K562 (cell line): ENCODE results near the gene PFN3. TPM values are rescaled to one million over a fixed set of nuclear protein-coding genes. Genes with fewer than 3 reads are reported as not detected.

Source experiments
- ATAC-seq: fragments of 200-7000 bp; cut with Tn5 transposase; 3 replicates; pipeline ENCODE4 v1.9.1; 2020; ENCODE audit warnings: moderate library complexity
- BruUV-seq: library from RNA; stranded (reverse); fragments of 400-500 nt; replicated peaks from 2 replicates; lab custom pipeline; 2021; lab: Mats Ljungman, UMichigan
- CTCF ChIA-PET: fragments of 300-600 bp; formaldehyde crosslinking; extraction: SDS; loops from one replicate; lab custom pipeline; 2021; ENCODE audit warnings: low intra/inter-chr PET ratio; lab: Yijun Ruan, JAX
- POLR2A ChIA-PET: fragments of 300-600, 350-650 bp; sonication (Branson Sonifier 250); formaldehyde crosslinking; extraction: SDS; loops from one replicate; lab custom pipeline; 2021; ENCODE audit warnings: antibody characterized with exemption, inconsistent platforms; lab: Yijun Ruan, JAX
- DNase-seq, 4 experiments: peaks; one replicate each; pipeline versions ENCODE4 v3.0.0 to v3.0.0-alpha.2; 2011 to 2018; ENCODE audit warnings: low spot score in 3 of 4, mixed read lengths in 3 of 4; ENCODE audit errors: extremely low read depth in 1 of 4
- FAIRE-seq: peaks from 2 replicates; lab custom pipeline; 2011; peaks lifted over from hg19 to GRCh38; lab: Jason Lieb, UNC
- H2AFZ ChIP-seq: 2 replicates; pipeline ENCODE4 v1.6.0; 2011; ENCODE audit warnings: low read depth, low read length, control low read depth, inconsistent platforms
- H3K27ac ChIP-seq: fragments of 200-600 bp; 3 replicates; pipeline ENCODE4 v1.8.0; 2011; ENCODE audit warnings: low read depth, mild to moderate bottlenecking, control low read depth, inconsistent platforms, low read length, moderate library complexity, mixed read lengths; ENCODE audit errors: extremely low read depth
- H3K27me3 ChIP-seq, 2 experiments: fragments of 300-600 bp in 1 of 2; 2 replicates in 1 of 2; 3 replicates in 1 of 2; pipeline versions ENCODE4 v1.6.0 to v1.8.0; 2011; ENCODE audit warnings: inconsistent platforms in 2 of 2, low read length in 2 of 2, mild to moderate bottlenecking in 1 of 2, mixed read lengths in 1 of 2, moderate library complexity in 1 of 2; ENCODE audit not compliant: control insufficient read depth in 2 of 2, insufficient read depth in 2 of 2
- H3K36me3 ChIP-seq: fragments of 300-600 bp; 3 replicates; pipeline ENCODE4 v1.8.0; 2011; ENCODE audit warnings: mild to moderate bottlenecking, low read length, inconsistent platforms; ENCODE audit not compliant: control insufficient read depth, insufficient read depth
- H3K4me1 ChIP-seq, 2 experiments: fragments of 200-600 bp in 1 of 2; replicated peaks in 1 of 2; 2 replicates in 1 of 2; 3 replicates in 1 of 2; pipeline versions ENCODE4 v1.5.1 to v1.8.0; 2011; ENCODE audit warnings: inconsistent platforms in 2 of 2, low read length in 2 of 2, mild to moderate bottlenecking in 1 of 2, mixed read lengths in 1 of 2, moderate library complexity in 1 of 2; ENCODE audit not compliant: control insufficient read depth in 2 of 2, insufficient read depth in 2 of 2
- H3K4me2 ChIP-seq: 2 replicates; pipeline ENCODE4 v1.6.1; 2011; ENCODE audit warnings: low read length, control low read depth, inconsistent platforms, mixed read lengths; ENCODE audit not compliant: insufficient read depth
- H3K4me3 ChIP-seq: fragments of 200-600 bp; sonication (generic), shearing (Covaris generic); 2 replicates; pipeline ENCODE4 v1.5.1; 2016; ENCODE audit warnings: control low read depth, inconsistent platforms
- H3K79me2 ChIP-seq: fragments of 200-600 bp; 3 replicates; pipeline ENCODE4 v1.8.0; 2011; ENCODE audit warnings: low read length, inconsistent platforms; ENCODE audit not compliant: control insufficient read depth, insufficient read depth
- H3K9ac ChIP-seq, 2 experiments: 2 replicates each; pipeline versions ENCODE4 v1.6.0 to v1.6.1; 2011; ENCODE audit warnings: low read depth in 2 of 2, low read length in 2 of 2, control low read depth in 1 of 2, inconsistent platforms in 1 of 2, mild to moderate bottlenecking in 1 of 2, mixed read lengths in 1 of 2; ENCODE audit not compliant: insufficient read depth in 1 of 2
- H3K9me1 ChIP-seq: one replicate; pipeline ENCODE4 v1.6.0; 2011; ENCODE audit warnings: inconsistent platforms, mild to moderate bottlenecking, low read length, moderate library complexity; ENCODE audit not compliant: control insufficient read depth, insufficient read depth
- H3K9me3 ChIP-seq: replicated peaks from 2 replicates; pipeline ENCODE4 v1.5.1; 2011; ENCODE audit warnings: low read depth, low read length, inconsistent platforms; ENCODE audit not compliant: control insufficient read depth, insufficient read depth
- H4K20me1 ChIP-seq: replicated peaks from 2 replicates; pipeline ENCODE4 v1.6.1; 2011; ENCODE audit warnings: low read length, inconsistent platforms, mixed read lengths; ENCODE audit not compliant: control insufficient read depth, insufficient read depth
- BCL6 ChIP-seq: fragments of 250-450 bp; sonication (Bioruptor Pico); IDR thresholded peaks from 2 replicates; pipeline ENCODE4 v1.4.0; 2020
- CBX8 ChIP-seq: fragments of 200-600 bp; sonication (generic); IDR thresholded peaks from 2 replicates; pipeline ENCODE4 v1.6.1; 2012; ENCODE audit warnings: borderline replicate concordance, mixed run types, low read depth, mild to moderate bottlenecking, moderate library complexity, mixed read lengths, low read length, control low read depth, inconsistent platforms; ENCODE audit not compliant: poor library complexity, severe bottlenecking; ENCODE audit errors: extremely low read depth
- DIDO1 ChIP-seq: fragments of 450-650 bp; IDR thresholded peaks from 2 replicates; pipeline ENCODE4 v1.6.1; 2016; ENCODE audit warnings: low read depth, missing biosample characterization, missing genetic modification characterization
- ETV5 ChIP-seq: sonication (generic); formaldehyde crosslinking; IDR thresholded peaks from 2 replicates; pipeline ENCODE4 v1.4.0; 2020; ENCODE audit warnings: low read depth, mild to moderate bottlenecking, missing genetic modification reagents
- FOXA1 ChIP-seq: fragments of 450-650 bp; IDR thresholded peaks from 2 replicates; pipeline ENCODE4 v1.6.1; 2016; ENCODE audit warnings: mild to moderate bottlenecking, borderline replicate concordance
- HDGF ChIP-seq: fragments of 450-650 bp; IDR thresholded peaks from 2 replicates; pipeline ENCODE4 v1.6.1; 2016
- KLF10 ChIP-seq: fragments of 250-450 bp; sonication (Bioruptor Pico); IDR thresholded peaks from 2 replicates; pipeline ENCODE4 v1.6.1; 2021; ENCODE audit warnings: matching md5 sums
- SAP30 ChIP-seq: fragments of 200-600 bp; sonication (generic); IDR thresholded peaks from 2 replicates; pipeline ENCODE4 v1.6.1; 2012; ENCODE audit warnings: borderline replicate concordance, low read depth, mild to moderate bottlenecking, moderate library complexity, low read length, control low read depth, inconsistent platforms; ENCODE audit not compliant: insufficient read depth, poor library complexity, severe bottlenecking
- WGBS: fragments of 100-300 bp; shearing (Covaris generic); methylation state at CpG from one replicate; pipeline ENCODE4 v1.1.6; 2016; ENCODE audit warnings: low coverage, mixed read lengths; ENCODE audit not compliant: insufficient coverage; ENCODE audit errors: missing lambda C conversion rate; 5-methylcytosine and 5-hydroxymethylcytosine counted together
- in situ Hi-C: fragments of 300-500 bp; cut with MboI; formaldehyde crosslinking; loops from 4 replicates; pipeline ENCODE4 v1.15.0; 2018; ENCODE audit warnings: inconsistent platforms, mixed read lengths
- intact Hi-C: fragments of 100-400 bp; cut with micrococcal nuclease; formaldehyde crosslinking; loops from 2 replicates; pipeline ENCODE4 v1.14.2; 2022
- polyA plus RNA-seq, 8 experiments: library from polyadenylated mRNA; depleted of rRNA in 4 of 8; stranded (reverse) in 5 of 8; unstranded in 3 of 8; fragments of >200 nt; fragmentation: Nextera tagmentation in 2 of 8; fragmentation: Illumina TruSeq in 1 of 8; extraction: Ambion mirVana in 2 of 8; extraction: Trizol in 1 of 8; gene quantifications; 2 replicates each; pipeline versions ENCODE4 v1.2.1 to v1.2.3, GENCODE V29; 2011 to 2014; ENCODE audit warnings: inconsistent platforms in 1 of 8, missing spikeins in 1 of 8
- total RNA-seq, 7 experiments: library from RNA; depleted of rRNA in 6 of 7; stranded (reverse); fragments of >200 nt in 6 of 7; fragmentation: Illumina TruSeq in 2 of 7; extraction: Trizol in 2 of 7; gene quantifications; 2 replicates each; pipeline versions ENCODE4 v1.2.1 to v1.2.3, GENCODE V29; 2011 to 2021; ENCODE audit warnings: low replicate concordance in 1 of 7
- TF ChIP-seq, protein P1 (sequence below): fragments of 200-800 bp; sonication (Bioruptor generic); IDR thresholded peaks from 2 replicates; pipeline ENCODE4 v1.6.1; 2016; ENCODE audit warnings: missing genetic modification characterization, missing compliant biosample characterization
- TF ChIP-seq, protein P2 (sequence below): fragments of 200-400 bp; formaldehyde crosslinking; IDR thresholded peaks from 2 replicates; pipeline ENCODE4 v1.6.1; 2017; ENCODE audit warnings: mild to moderate bottlenecking, low read depth, low read length, moderate library complexity
- TF ChIP-seq, protein P3 (sequence below), 2 experiments: fragments of 150-350 bp in 1 of 2; IDR thresholded peaks; 2 replicates each; pipeline ENCODE4 v1.6.1; 2012 to 2016; ENCODE audit warnings: low read depth in 2 of 2, low read length in 2 of 2, mild to moderate bottlenecking in 1 of 2, moderate library complexity in 1 of 2

The PFN3 gene
- total and polyA plus RNA-seq, 9 of the 15 experiments (the other 6 are each of a cell fraction or from before 2014, with no cell fraction given), result not detected

- intact Hi-C loops, result no loop called here
- peaks cover 15 to 37% of the 10 kb centered on the region in 2 experiments; a peak in 4 of 5 replicates for H3K4me1 ChIP-seq
- no peak for TF ChIP-seq ETV5
- TF ChIP-seq, protein P1, sequence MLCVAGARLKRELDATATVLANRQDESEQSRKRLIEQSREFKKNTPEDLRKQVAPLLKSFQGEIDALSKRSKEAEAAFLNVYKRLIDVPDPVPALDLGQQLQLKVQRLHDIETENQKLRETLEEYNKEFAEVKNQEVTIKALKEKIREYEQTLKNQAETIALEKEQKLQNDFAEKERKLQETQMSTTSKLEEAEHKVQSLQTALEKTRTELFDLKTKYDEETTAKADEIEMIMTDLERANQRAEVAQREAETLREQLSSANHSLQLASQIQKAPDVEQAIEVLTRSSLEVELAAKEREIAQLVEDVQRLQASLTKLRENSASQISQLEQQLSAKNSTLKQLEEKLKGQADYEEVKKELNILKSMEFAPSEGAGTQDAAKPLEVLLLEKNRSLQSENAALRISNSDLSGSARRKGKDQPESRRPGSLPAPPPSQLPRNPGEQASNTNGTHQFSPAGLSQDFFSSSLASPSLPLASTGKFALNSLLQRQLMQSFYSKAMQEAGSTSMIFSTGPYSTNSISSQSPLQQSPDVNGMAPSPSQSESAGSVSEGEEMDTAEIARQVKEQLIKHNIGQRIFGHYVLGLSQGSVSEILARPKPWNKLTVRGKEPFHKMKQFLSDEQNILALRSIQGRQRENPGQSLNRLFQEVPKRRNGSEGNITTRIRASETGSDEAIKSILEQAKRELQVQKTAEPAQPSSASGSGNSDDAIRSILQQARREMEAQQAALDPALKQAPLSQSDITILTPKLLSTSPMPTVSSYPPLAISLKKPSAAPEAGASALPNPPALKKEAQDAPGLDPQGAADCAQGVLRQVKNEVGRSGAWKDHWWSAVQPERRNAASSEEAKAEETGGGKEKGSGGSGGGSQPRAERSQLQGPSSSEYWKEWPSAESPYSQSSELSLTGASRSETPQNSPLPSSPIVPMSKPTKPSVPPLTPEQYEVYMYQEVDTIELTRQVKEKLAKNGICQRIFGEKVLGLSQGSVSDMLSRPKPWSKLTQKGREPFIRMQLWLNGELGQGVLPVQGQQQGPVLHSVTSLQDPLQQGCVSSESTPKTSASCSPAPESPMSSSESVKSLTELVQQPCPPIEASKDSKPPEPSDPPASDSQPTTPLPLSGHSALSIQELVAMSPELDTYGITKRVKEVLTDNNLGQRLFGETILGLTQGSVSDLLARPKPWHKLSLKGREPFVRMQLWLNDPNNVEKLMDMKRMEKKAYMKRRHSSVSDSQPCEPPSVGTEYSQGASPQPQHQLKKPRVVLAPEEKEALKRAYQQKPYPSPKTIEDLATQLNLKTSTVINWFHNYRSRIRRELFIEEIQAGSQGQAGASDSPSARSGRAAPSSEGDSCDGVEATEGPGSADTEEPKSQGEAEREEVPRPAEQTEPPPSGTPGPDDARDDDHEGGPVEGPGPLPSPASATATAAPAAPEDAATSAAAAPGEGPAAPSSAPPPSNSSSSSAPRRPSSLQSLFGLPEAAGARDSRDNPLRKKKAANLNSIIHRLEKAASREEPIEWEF (CRISPR knock-in tag), result no peak
- TF ChIP-seq, protein P2, sequence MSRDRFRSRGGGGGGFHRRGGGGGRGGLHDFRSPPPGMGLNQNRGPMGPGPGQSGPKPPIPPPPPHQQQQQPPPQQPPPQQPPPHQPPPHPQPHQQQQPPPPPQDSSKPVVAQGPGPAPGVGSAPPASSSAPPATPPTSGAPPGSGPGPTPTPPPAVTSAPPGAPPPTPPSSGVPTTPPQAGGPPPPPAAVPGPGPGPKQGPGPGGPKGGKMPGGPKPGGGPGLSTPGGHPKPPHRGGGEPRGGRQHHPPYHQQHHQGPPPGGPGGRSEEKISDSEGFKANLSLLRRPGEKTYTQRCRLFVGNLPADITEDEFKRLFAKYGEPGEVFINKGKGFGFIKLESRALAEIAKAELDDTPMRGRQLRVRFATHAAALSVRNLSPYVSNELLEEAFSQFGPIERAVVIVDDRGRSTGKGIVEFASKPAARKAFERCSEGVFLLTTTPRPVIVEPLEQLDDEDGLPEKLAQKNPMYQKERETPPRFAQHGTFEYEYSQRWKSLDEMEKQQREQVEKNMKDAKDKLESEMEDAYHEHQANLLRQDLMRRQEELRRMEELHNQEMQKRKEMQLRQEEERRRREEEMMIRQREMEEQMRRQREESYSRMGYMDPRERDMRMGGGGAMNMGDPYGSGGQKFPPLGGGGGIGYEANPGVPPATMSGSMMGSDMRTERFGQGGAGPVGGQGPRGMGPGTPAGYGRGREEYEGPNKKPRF, result no peak
- TF ChIP-seq DIDO1 (tag), result no peak
- TF ChIP-seq KLF10, result no peak
- no peak for TF ChIP-seq HDGF
- TF ChIP-seq BCL6, result no peak
- TF ChIP-seq FOXA1, result no peak
- TF ChIP-seq SAP30, result no peak
- no peak for TF ChIP-seq CBX8
- TF ChIP-seq, protein P3, sequence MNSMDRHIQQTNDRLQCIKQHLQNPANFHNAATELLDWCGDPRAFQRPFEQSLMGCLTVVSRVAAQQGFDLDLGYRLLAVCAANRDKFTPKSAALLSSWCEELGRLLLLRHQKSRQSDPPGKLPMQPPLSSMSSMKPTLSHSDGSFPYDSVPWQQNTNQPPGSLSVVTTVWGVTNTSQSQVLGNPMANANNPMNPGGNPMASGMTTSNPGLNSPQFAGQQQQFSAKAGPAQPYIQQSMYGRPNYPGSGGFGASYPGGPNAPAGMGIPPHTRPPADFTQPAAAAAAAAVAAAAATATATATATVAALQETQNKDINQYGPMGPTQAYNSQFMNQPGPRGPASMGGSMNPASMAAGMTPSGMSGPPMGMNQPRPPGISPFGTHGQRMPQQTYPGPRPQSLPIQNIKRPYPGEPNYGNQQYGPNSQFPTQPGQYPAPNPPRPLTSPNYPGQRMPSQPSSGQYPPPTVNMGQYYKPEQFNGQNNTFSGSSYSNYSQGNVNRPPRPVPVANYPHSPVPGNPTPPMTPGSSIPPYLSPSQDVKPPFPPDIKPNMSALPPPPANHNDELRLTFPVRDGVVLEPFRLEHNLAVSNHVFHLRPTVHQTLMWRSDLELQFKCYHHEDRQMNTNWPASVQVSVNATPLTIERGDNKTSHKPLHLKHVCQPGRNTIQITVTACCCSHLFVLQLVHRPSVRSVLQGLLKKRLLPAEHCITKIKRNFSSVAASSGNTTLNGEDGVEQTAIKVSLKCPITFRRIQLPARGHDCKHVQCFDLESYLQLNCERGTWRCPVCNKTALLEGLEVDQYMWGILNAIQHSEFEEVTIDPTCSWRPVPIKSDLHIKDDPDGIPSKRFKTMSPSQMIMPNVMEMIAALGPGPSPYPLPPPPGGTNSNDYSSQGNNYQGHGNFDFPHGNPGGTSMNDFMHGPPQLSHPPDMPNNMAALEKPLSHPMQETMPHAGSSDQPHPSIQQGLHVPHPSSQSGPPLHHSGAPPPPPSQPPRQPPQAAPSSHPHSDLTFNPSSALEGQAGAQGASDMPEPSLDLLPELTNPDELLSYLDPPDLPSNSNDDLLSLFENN (IDR thresholded peaks at IDR 0.05; ENCODE audit: low read depth in 2 of 2, low read length in 2 of 2), result no peak
These were observed 46.2 kb downstream of the PFN3 start for GRCh38 chr5:177354256-177354655.

More at GRCh38 chr5:177354256-177354655, 46.2 kb downstream of the PFN3 start:
- Histone ChIP-seq H3K9me3 (0 out of 2 replicates have a peak, but pooled peaks cover 3% of the 10 kb centered on the region), H3K27me3 (no peaks in the 10 kb centered on the region), H3K4me2 (no peak overlapping the region), H2AFZ (no peak overlapping the region), H3K79me2 (peaks cover 23% of the 10 kb centered on the region), H3K9ac (no peak overlapping the region), H3K36me3 (peaks cover 12% of the 10 kb centered on the region; the same call in 2 of the 3 replicates), H3K4me3 (no peak overlapping the region), H3K27ac (no peak overlapping the region), H3K9me1 (no peaks in the 10 kb centered on the region), H4K20me1 (no peaks in the 10 kb centered on the region)
- ChIA-PET POLR2A (no interaction called here), CTCF (no interaction called here)
- FAIRE-seq, result no peak
- no peak for DNase-seq
- no peak for ATAC-seq
- in situ Hi-C loops, result no loop called here
- 31% methylated on average over 3 of the region's 3 CpGs for WGBS
- BruUV-seq, result no TSS peak
